Esophagus muscularis mucosa (tissue), 4 donors: ENCODE measurements around the gene BRDT. TPM values are rescaled to one million over a fixed set of nuclear protein-coding genes. Genes with fewer than 3 reads are reported as not detected.

ENCODE experiments used
- DNase-seq: peaks from one replicate; pipeline ENCODE4 v3.0.0-alpha.2; 2017; ENCODE audit errors: extremely low spot score
- H3K27ac ChIP-seq, 4 donors: fragments of 200-600 bp; sonication (generic); replicated peaks in 1 of 4; 1 replicate in 3 of 4; 2 replicates in 1 of 4; pipeline ENCODE4 v1.5.1; 2016 to 2019; ENCODE audit warnings: mild to moderate bottlenecking in 1 of 4
- H3K27me3 ChIP-seq, 4 donors: fragments of 200-600 bp; sonication (generic); one replicate each; pipeline versions ENCODE4 v1.5.1 to v1.6.0; 2016 to 2019
- H3K36me3 ChIP-seq, 4 donors: fragments of 200-600 bp; sonication (generic); one replicate each; pipeline ENCODE4 v1.5.1; 2016 to 2019
- H3K4me1 ChIP-seq, 4 donors: fragments of 200-600 bp; sonication (generic); one replicate each; pipeline ENCODE4 v1.5.1; 2016 to 2019
- H3K4me3 ChIP-seq, 4 donors: fragments of 200-600 bp; sonication (generic); 1 replicate in 2 of 4; 2 replicates in 2 of 4; pipeline ENCODE4 v1.5.1; 2016 to 2019; ENCODE audit warnings: mild to moderate bottlenecking in 4 of 4, moderate library complexity in 1 of 4
- H3K9me3 ChIP-seq, 4 donors: fragments of 200-600 bp; sonication (generic); 1 replicate in 3 of 4; 2 replicates in 1 of 4; pipeline ENCODE4 v1.5.1; 2016 to 2019
- EP300 ChIP-seq: sonication (generic); formaldehyde crosslinking; IDR thresholded peaks from one replicate; pipeline ENCODE4 v1.6.1; 2017; ENCODE audit warnings: antibody characterized with exemption
- POLR2A ChIP-seq: fragments of 450-650 bp; IDR thresholded peaks from one replicate; pipeline ENCODE4 v1.6.1; 2017; ENCODE audit warnings: antibody characterized with exemption, moderate library complexity, mild to moderate bottlenecking, low read depth
- POLR2AphosphoS5 ChIP-seq, 2 donors: sonication (generic); formaldehyde crosslinking; IDR thresholded peaks; one replicate each; pipeline ENCODE4 v1.6.1; 2017; ENCODE audit warnings: antibody characterized with exemption in 2 of 2
- WGBS: methylation state at CpG from one replicate; pipeline ENCODE4 v1.1.5; 2018; 5-methylcytosine and 5-hydroxymethylcytosine counted together
- intact Hi-C: fragments of 100-400 bp; cut with DNase I; formaldehyde crosslinking; loops from one replicate; pipeline ENCODE4 v1.15.1; 2023
- total RNA-seq, 4 donors: library from RNA; depleted of rRNA; stranded (reverse); fragments of >200 nt; gene quantifications; one replicate each; pipeline versions ENCODE4 v1.1.0 to v1.2.1, GENCODE V29; 2016
- TF ChIP-seq, protein P1 (sequence below), 3 experiments: fragments of 200-600 bp in 2 of 3; fragments of 450-650 bp in 1 of 3; sonication (generic) in 2 of 3; IDR thresholded peaks; one replicate each; pipeline ENCODE4 v1.5.1; 2017 to 2019; ENCODE audit warnings: antibody characterized with exemption in 3 of 3, mild to moderate bottlenecking in 2 of 3, moderate library complexity in 1 of 3

BRDT gene
- total RNA-seq, 4 donors from 2014 or later = not detected

DNA sequence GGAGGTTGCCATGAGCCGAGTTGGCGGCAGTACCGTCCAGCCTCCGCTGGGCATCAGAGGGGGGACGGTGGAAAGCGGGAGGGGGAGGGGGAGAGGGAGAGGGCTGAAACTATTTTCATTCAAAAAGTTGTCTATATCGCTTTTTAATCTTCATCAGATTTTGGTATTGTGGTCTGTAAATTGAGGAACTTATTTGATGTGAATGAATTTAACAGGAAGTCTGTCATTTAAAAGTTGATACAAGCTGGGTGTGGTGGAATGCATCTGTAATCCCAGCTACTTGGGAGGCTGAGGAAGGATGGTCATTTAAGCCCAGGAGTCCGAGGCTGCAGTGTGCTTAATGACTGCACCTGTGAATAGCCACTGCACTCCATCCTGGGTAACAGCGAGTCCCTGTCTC, 77.6 kb downstream of the BRDT start:
- DNase-seq = no peak
- H3K4me1 ChIP-seq = peaks cover 0 to 24% (median 21%) of the 10 kb centered on the region in 4 donors
- H3K27ac ChIP-seq = no peak overlapping the region
- H3K27me3 ChIP-seq = no peaks in the 10 kb centered on the region
- TF ChIP-seq EP300 (no peak), POLR2AphosphoS5 (IDR thresholded peaks at IDR 0.05) (no peak), POLR2A (no peak)
- TF ChIP-seq, protein P1, sequence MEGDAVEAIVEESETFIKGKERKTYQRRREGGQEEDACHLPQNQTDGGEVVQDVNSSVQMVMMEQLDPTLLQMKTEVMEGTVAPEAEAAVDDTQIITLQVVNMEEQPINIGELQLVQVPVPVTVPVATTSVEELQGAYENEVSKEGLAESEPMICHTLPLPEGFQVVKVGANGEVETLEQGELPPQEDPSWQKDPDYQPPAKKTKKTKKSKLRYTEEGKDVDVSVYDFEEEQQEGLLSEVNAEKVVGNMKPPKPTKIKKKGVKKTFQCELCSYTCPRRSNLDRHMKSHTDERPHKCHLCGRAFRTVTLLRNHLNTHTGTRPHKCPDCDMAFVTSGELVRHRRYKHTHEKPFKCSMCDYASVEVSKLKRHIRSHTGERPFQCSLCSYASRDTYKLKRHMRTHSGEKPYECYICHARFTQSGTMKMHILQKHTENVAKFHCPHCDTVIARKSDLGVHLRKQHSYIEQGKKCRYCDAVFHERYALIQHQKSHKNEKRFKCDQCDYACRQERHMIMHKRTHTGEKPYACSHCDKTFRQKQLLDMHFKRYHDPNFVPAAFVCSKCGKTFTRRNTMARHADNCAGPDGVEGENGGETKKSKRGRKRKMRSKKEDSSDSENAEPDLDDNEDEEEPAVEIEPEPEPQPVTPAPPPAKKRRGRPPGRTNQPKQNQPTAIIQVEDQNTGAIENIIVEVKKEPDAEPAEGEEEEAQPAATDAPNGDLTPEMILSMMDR (IDR thresholded peaks at IDR 0.05) = no peak
- WGBS = 87% methylated on average over 9 of the region's 9 CpGs
- H3K9me3 ChIP-seq = no peaks in the 10 kb centered on the region
- H3K36me3 ChIP-seq = no peaks in the 10 kb centered on the region
- no peak overlapping the region for H3K4me3 ChIP-seq
- intact Hi-C loops = no loop called here

DNA sequence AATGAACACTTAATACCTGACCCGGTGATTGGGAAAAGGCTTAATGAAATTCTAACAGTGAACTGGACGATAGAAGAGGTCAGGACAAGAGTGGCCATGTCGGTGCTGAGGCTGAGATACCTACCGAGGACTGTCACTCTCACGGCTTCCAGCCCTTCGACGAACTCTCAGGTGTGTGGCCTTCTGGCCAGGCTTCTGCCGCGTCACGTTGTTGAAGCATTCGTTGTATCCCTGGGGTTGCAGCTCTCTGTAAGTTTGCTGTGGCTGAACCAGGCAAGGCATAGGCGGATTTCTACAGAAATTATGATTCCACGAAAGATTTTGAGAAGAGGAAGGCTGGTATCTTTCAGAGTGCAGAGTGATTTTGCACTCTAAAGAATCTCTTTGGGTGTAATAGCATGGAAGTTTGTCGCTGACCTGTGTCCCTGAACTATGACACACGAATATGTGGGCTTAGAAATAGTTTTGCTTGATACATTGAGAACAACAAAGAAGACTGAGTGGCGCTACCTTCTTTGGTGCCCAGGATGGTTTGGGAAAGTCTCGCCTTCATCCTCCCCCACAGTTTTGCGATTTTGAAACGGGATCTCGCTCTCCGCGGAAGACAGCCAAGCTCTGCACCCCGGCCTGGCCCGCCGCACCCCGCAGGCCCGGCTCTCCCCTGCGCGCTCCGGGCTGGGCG, 80.2 kb downstream of the BRDT start:
- peaks cover 0 to 24% (median 21%) of the 10 kb centered on the region in 4 donors for H3K4me1 ChIP-seq
- H3K27me3 ChIP-seq = no peaks in the 10 kb centered on the region
- no peaks in the 10 kb centered on the region for H3K36me3 ChIP-seq
- 56% methylated on average over 19 of the region's 31 CpGs for WGBS
- H3K9me3 ChIP-seq = no peaks in the 10 kb centered on the region
- no peak for DNase-seq
- peak overlapping the region; percentile 66 to 79 (median 74) for H3K27ac ChIP-seq
- intact Hi-C loops = no loop called here
- H3K4me3 ChIP-seq = peak overlapping the region; percentile 64 to 69 (median 65)
- TF ChIP-seq POLR2AphosphoS5 (IDR thresholded peaks at IDR 0.05) = no peak

DNA sequence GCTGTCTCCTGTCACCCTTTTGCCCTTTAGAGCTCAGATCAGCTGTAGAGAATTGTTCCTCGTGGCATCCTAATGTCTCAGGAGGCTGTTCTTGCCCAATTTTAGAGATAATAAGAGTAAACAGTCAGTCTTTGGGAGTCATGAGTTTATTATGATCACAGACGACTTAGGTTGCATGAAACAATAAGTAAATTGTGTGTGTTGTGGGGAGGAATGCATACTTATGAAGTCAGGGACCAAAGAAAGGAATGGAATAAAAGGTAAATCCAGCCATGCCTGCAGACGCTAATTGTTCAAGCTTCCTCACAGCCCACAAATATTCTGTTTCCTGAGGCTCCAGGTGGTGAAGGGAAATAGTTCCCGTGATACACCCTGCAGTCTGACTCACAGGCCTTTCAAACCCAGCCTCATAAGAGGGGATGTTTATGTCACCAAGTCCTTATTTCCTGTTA, 81.5 kb downstream of the BRDT start:
- Histone ChIP-seq H3K36me3 (no peaks in the 10 kb centered on the region), H3K4me3 (peak overlapping the region; percentile 64 to 69 (median 65)), H3K27ac (peak overlapping the region; percentile 66 to 79 (median 74)), H3K4me1 (peaks cover 0 to 24% (median 21%) of the 10 kb centered on the region in 4 donors), H3K9me3 (no peaks in the 10 kb centered on the region), H3K27me3 (no peaks in the 10 kb centered on the region)
- intact Hi-C loops = no loop called here
- no peak for TF ChIP-seq POLR2A
- TF ChIP-seq, protein P1 (IDR thresholded peaks at IDR 0.05) = no peak
- TF ChIP-seq POLR2AphosphoS5 (IDR thresholded peaks at IDR 0.05) = no peak
- TF ChIP-seq EP300 = no peak
- no peak for DNase-seq
- WGBS = 36% methylated on average over 4 of the region's 4 CpGs

- 87% methylated on average over 6 of the region's 6 CpGs for WGBS
These were observed 82.3 kb downstream of the BRDT start for GRCh38 chr1:92031281-92032110.

More at GRCh38 chr1:92031281-92032110, 82.3 kb downstream of the BRDT start:
- Histone ChIP-seq H3K4me3 (no peak overlapping the region), H3K27me3 (no peaks in the 10 kb centered on the region), H3K4me1 (peaks cover 0 to 24% (median 21%) of the 10 kb centered on the region in 4 donors), H3K9me3 (no peaks in the 10 kb centered on the region), H3K27ac (peak overlapping the region in 3 of 4 donors; percentile 66 to 79 (median 78)), H3K36me3 (no peaks in the 10 kb centered on the region)
- TF ChIP-seq EP300 (no peak), POLR2A (no peak), POLR2AphosphoS5 (IDR thresholded peaks at IDR 0.05) (no peak)
- TF ChIP-seq, protein P1 (IDR thresholded peaks at IDR 0.05) = no peak
- no peak for DNase-seq
- intact Hi-C loops = no loop called here
